GM21381 (cell line): ENCODE results near the gene JMJD8.
"Not testable (repeated sequence)": the region's sequence is repeated elsewhere in the genome, so short reads cannot be mapped to it uniquely, and the experiment has no call there.

ENCODE experiments used
- ATAC-seq: cut with Tn5 transposase; IDR thresholded peaks from one replicate; pipeline ENCODE4 v1.9.1; 2021; ENCODE audit warnings: mild to moderate bottlenecking, moderate library complexity; ENCODE audit not compliant: unreplicated experiment

JMJD8 gene

DNA sequence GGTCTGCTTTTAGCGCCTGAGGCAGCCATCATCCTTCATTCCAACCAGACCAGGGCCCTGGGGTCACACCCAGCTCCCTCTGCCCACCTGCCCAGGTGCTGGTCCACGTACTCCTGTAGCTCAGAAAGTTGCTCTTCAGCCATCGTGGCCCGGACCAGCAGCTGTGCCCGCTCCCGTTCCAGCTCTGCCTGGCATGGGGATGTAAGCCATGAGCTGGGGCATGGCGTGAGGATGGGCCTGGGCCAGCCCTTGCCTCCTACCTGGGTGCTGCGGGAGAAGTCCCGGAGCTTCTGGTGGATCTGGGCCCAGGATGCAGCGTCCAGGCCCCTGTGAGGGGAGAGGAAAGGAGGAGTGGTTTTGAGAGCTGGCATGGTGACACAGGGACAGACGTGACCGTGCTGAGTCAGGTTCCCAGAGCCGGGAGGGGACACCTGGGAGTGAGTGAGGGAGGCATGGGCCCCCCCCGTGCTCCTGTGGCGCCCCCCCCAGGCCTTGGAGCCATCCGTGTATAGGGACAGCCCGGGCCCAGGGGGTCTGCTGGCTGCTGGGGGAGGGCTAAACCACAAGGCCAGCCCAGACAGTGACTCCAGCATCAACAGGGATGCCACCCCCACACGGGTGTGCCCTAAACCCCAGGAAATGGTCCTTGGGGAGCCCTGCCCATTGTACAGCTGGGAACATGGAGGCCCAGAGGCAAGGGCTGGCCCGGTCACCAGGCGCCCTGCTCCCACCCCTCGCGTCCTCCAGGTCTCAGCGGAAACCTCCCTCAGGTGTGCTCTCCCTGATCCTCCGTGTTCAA, 38.9 kb upstream of the JMJD8 start:
- no peak for ATAC-seq

DNA sequence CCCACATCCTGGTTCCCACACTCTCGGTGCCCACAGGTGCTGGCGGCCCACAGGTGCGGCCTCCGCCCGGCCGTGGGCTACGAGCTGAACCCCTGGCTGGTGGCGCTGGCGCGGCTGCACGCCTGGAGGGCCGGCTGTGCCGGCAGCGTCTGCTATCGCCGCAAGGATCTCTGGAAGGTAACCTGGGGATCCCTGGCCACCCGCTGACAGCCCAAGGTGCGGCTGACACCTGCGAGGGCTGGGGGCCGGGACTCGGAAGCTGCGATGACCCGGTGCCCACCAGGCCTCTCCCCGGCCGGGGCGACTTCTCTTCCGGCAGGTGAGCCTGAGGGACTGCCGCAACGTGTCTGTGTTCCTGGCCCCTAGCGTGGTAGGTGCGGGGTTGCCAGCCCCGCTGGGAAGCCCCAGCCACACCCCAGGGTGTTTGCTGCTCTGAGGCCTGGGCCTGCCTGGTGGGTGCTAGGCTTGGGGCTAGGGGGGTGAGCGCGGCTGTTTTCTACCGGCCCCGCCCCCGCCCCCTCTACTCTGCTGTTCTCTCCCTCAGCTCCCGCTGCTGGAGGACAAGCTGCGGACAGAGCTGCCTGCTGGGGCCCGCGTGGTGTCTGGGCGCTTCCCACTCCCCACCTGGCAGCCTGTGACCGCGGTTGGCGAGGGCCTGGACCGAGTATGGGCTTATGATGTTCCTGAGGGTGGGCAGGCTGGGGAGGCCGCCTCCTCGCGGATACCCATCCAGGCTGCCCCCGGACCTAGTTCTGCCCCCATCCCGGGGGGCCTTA, 37.8 kb upstream of the JMJD8 start:
- ATAC-seq: no peak

- ATAC-seq: peak; percentile 68
Observed at GRCh38 chr16:720990-721764, 37.0 kb upstream of the JMJD8 start, which contains the start of gene ANTKMT. TSS of gene ANTKMT (plus strand) at chr16:721146. CDS start at chr16:721275, 129 bp downstream.

- peak; percentile 16 for ATAC-seq
Observed at GRCh38 chr16:720447-720989, 36.4 kb upstream of the JMJD8 start.

DNA sequence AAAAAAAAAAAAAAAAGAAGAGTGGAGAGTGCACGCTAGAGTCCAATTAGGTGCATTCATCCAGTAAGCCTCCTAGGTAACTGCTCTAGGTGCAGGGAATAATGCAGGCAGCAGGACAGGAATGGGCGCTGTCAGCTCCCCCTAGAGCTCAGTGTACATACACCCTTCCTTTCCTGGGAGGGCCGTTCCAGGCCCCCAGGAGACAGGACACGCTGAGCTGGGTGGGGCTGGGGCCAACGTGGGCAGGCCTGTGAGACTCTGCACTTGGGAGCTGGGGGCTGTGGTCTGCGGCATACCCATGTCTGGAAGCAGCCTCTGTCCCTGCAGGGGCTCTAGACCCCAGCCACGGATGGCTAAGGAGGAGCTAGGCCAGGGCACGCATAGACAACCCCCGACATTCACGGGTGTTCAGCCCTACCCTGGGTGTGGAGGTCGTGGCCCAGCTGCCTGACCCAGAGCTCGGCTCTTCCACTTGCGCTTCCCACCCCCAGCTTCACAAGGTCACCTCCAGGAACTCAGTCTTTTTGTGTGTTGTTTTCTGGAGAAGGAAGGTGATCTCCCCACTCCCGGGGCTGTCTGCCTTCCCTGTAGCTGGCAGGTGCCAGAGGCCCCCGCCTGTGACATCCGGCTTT, 35.8 kb upstream of the JMJD8 start:
- ATAC-seq: no peak

GRCh38 chr16:718922-719321, 34.8 kb upstream of the JMJD8 start:
- ATAC-seq: no peak

GRCh38 chr16:718389-718788, 34.3 kb upstream of the JMJD8 start:
- no peak for ATAC-seq

DNA sequence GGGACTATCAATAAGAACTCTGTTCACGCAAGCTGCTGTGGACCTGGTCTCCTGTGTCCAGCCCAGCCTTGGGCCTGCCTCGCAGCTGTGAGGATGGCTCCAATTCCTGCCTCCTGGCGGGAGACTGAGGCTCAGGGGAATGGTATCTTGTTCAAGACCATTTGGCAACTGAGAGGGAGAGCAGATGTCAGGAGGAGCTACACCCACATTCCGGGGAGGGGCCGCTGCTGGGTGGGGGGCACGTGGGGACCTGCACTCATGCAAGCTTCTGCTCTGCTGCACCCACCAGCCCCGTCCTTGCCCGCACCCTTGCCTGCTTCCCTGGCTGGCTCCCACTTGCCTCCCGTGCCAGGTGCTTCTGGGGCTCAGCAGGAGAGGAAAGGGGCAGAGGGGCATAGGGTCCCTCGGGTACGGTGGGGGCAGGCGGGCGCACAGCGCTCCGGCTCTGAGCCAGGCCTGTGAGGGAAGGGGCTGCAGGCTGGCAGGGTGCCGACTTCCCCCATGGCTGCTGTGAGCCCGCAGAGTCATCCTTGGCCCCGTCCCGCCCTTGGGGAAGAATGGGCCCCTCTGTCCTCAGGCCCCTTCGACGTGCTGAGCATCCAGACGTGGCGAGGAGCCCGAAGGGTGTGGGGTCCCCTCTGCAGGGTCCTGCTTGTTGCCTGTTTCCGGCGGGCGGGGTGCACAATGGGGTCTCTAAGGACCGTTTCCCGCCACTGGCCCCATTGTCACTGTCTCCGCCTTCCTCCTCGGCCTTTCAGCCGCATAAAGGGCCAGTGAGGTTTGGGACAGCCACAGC, 33.5 kb upstream of the JMJD8 start:
- ATAC-seq: no peak

GRCh38 chr16:716768-717325, 32.7 kb upstream of the JMJD8 start:
- no peak for ATAC-seq

DNA sequence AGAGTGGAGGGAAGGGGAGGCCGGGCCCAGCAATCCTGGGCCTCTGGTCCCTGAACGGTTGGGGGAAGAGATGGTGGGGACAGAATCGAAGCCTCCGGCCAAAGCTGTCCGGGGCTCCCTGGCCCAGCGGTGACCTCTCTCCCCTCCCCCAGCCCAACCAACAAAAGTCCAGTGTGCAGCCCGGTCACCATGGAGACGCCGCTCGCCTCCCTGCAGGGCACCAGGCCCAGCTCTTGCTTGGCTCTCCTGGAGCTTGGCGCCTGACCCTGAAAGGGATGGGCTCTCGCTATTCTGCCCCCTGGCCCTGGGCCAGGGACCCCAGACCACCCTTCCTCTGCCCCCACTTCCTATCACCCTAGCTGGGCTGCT, 32.0 kb upstream of the JMJD8 start:
- no peak for ATAC-seq

DNA sequence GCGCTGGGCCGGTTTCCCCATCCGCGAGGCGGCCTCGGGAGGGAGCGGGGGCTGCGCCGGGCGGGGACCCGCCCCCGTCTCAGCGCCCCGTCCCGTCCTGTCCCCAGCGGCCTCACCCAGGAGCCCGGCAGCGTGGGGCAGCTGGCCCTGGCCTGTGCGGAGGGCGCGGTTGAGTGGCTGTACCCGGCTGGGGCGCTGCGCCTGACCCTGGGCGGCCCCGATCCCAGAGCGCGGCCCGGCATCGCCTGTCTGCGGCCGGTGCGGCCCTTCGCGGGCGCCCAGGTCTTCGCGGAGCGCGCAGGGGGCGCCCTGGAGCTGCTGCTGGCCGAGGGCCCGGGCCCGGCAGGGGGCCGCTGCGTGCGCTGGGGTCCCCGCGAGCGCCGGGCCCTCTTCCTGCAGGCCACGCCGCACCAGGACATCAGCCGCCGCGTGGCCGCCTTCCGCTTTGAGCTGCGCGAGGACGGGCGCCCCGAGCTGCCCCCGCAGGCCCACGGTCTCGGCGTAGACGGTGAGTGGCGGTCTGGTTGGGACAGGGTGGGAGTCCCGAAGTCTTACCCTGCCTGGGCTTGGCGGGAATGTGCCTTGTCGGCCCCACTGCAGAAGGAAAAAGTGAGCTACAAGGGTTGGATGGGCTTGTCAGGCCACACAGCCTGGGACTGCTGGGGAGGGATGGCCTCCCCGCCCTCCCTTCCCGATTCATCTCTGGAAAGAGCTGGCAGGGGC, 31.5 kb upstream of the JMJD8 start:
- ATAC-seq: peak; percentile 12

DNA sequence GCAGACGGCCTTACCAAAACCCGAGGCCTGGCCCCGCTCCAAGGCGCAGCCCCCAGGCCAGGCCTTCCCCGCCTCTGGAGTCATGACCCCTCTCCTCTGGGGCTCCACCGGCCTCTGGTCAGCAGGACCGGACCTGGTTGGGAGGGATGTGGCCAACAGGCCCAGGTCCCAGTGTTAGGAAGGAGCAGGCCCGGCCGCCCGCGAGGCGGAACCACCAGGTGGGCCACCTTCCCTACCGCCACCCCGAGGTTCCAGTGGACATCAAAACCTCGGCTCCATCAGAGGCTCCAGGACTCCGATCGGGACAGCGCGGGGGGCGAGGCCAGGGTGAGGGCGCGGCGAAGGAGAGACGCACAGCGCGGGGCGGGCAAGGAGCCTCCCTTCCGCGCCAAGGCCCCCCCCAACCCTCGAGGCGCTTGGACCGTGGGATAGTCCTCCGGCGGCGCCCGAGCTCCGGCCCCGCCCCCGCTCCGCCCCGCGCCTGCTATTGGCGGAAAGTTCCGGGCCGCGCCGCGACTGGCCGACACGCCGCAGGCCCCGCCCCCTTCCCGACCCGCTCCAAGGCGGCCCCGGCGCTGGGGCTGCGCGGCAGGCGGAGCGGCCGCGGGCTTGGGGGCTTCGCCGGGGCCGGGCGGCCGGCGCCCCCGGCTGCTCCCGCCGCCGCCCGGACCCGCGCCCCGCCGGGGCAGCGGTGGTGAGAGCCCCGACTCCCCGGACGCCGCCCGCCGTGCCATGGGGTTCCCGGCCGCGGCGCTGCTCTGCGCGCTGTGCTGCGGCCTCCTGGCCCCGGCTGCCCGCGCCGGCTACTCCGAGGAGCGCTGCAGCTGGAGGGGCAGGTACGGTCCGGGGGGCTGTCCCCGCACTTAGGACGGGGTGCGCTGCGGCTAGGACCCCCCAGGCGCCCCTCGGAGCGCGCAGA, 30.7 kb upstream of the JMJD8 start, which contains the start of gene METRN:
Gene METRN (plus strand): TSS at position 561 of the 919 bp plus-strand sequence. CDS start 172 bp downstream, at position 733.
- ATAC-seq: peak; percentile 72

DNA sequence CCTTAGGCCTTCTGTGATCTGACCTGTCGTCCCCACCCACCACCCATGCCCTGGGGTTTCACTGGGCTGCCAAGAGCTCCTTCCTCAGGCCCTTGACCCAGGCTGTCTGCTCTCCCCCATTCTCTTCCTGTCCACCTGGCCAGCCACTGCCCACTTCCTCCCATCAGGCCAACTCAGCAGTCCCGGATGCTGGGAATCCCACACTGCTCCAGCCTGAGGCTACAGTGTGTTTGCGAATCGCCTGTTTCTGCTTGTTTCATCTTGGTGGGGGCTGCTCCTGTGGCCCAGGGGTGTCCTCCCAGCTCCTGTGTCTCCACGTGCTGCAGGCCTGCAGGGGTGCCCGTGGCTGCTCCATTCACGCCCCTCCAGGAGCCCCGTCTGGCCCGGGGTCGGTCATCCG, 29.9 kb upstream of the JMJD8 start:
- ATAC-seq: no peak

- ATAC-seq: not testable (repeated sequence)
Observed at GRCh38 chr16:712740-713250, 28.7 kb upstream of the JMJD8 start.

DNA sequence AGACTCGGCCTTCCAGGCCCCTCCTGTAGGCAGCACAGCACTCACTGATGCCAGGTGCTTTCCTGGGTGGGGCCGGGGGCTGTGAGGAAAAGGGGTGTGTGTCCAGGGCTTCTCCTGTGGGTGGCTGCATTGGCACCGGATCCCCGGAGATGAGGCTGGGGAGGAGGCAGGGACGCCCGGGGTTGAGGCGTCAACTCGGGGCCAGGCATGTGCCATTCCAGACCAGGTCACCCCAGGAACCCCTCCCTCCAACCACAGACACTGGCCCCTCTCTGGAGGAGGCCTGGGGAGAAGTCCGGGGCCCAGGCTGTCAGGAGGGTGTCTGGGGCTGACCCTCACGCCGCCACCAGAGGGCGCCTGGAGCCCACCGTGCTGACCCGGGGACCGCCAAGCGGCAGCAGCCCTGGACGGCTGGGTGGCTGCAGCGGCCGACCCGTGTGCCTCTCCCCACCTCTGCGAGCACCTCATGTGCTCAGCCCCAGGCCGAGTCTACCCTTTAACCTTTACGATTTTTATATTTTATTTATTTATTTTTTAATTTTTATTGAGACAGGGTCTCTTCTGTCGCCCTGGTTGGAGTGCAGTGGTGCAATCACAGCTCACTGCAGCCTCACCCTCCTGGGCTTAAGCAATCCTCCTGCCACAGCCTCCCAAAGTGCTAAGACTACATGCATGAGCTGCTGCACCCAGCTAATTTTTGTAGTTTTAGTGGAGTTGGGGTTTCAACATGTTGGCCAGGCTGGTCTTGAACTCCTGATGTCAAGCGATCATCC, 27.6 kb upstream of the JMJD8 start:
- ATAC-seq: no peak

DNA sequence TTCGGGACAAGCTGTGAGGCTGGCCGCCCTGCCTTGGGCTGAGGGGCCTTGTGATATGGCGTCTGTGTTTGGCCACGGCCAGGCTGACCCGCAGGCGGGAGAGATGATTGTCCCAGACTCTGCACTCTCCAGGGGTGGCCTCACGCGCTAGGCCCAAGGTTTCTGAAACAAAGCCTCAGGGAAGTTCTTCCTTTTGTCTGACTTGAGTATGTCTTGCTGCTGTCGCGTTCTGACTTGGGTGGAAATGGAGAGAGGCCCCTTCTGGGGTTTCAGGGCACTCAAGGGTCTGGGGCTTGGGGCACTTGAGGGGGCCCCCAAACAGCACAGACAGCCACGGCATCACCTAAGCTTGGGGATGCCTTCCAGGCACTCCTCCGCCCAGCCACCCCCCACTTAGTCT, 26.9 kb upstream of the JMJD8 start:
- no peak for ATAC-seq
